Muscle of arm (tissue), 12 donors: ENCODE measurements around the gene ARHGAP1. TPM values are rescaled to one million over a fixed set of nuclear protein-coding genes. Genes with fewer than 3 reads are reported as not detected.

Source experiments
- DNase-seq: peaks from one replicate; pipeline ENCODE4 v3.0.0-alpha.2; 2013
- polyA plus RNA-seq, 12 donors: library from polyadenylated mRNA; unstranded; fragments of 120-200 nt; gene quantifications; one replicate each; pipeline ENCODE4 v1.2.1, GENCODE V29; 2013; ENCODE audit not compliant: insufficient read length in 12 of 12

ARHGAP1 gene
- polyA plus RNA-seq, 12 donors = 30.1 to 60.0 (median 37.7) TPM; not detected in 1

GRCh38 chr11:46695345-46696211, 4.8 kb downstream of the ARHGAP1 start:
- no peak for DNase-seq

GRCh38 chr11:46694607-46695006, 5.8 kb downstream of the ARHGAP1 start:
- DNase-seq = no peak

- DNase-seq = no peak
Measured at GRCh38 chr11:46694072-46694471, 6.3 kb downstream of the ARHGAP1 start.

- no peak for DNase-seq
Measured at GRCh38 chr11:46693597-46694012, 6.8 kb downstream of the ARHGAP1 start.

GRCh38 chr11:46692450-46692849, 8.0 kb downstream of the ARHGAP1 start:
- no peak for DNase-seq

GRCh38 chr11:46690702-46691101, 9.7 kb downstream of the ARHGAP1 start:
- DNase-seq = no peak

GRCh38 chr11:46686886-46687795, 13.3 kb downstream of the ARHGAP1 start:
- no peak for DNase-seq

GRCh38 chr11:46684367-46684766, 16.1 kb downstream of the ARHGAP1 start:
- DNase-seq = no peak

- DNase-seq = no peak
Measured at GRCh38 chr11:46682773-46683752, 17.4 kb downstream of the ARHGAP1 start.

- no peak for DNase-seq
Measured at GRCh38 chr11:46681814-46682213, 18.6 kb downstream of the ARHGAP1 start.

GRCh38 chr11:46680815-46681214, 19.6 kb downstream of the ARHGAP1 start:
- no peak for DNase-seq

GRCh38 chr11:46680164-46680760, 20.2 kb downstream of the ARHGAP1 start:
- no peak for DNase-seq

GRCh38 chr11:46679241-46680163, 20.9 kb downstream of the ARHGAP1 start:
- DNase-seq = no peak

- no peak for DNase-seq
Measured at GRCh38 chr11:46678741-46679130, 21.7 kb downstream of the ARHGAP1 start.

- DNase-seq = no peak
Measured at GRCh38 chr11:46677991-46678740, 22.3 kb downstream of the ARHGAP1 start.

- DNase-seq = no peak
Measured at GRCh38 chr11:46677169-46677568, 23.2 kb downstream of the ARHGAP1 start.

- DNase-seq = no peak
Measured at GRCh38 chr11:46676436-46677158, 23.8 kb downstream of the ARHGAP1 start.

- DNase-seq = no peak
Measured at GRCh38 chr11:46675949-46676348, 24.5 kb downstream of the ARHGAP1 start.
